IPS-NIHi7 (cell line): Measurements from ENCODE around the gene CMKLR1.

Experiments
- DNase-seq: peaks from one replicate; pipeline ENCODE4 v3.0.0; 2012; ENCODE audit warnings: mixed read lengths; ENCODE audit errors: extremely low spot score

The CMKLR1 gene, protein sequence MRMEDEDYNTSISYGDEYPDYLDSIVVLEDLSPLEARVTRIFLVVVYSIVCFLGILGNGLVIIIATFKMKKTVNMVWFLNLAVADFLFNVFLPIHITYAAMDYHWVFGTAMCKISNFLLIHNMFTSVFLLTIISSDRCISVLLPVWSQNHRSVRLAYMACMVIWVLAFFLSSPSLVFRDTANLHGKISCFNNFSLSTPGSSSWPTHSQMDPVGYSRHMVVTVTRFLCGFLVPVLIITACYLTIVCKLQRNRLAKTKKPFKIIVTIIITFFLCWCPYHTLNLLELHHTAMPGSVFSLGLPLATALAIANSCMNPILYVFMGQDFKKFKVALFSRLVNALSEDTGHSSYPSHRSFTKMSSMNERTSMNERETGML

DNA sequence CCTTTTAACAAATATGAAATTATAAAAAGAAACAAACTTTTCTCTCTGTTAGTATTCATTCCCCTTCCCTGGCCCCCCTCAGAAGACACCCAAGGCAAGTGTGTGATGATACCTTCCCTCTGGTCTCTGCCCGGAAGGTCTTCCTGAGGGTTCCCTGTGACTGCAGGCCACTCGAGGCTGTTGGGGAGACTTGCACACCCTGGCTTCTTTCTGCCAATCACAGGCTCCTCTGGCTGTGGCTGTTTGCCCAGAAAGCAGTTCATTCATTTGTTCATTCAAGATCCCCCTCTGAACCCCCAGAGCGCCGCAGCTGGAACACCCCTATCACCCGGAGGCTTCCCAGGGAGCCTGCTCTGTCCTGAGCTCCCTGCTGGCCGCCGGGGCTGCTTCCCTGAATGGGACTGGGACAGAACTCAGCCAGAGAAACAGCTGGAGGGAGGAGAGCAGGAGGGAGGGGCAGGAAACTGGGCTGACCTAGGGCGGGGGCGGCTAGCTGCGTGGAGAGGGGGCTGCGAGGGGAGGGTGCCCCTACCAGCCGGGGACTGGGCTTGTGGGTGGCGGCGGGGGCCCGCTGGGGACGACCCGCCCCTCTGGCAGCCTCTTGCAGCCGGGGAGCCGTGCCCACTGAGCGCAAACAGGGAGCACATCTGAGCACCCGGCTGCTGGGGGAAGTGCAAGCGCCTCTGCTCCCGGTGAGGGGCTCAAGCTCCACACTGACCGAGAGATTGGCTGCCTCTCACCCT lies at the start of gene CMKLR1:
Gene CMKLR1, minus strand, starts transcription at position 397 of the 743 bp plus-strand sequence. CDS start 45,720 bp downstream, outside the sequence.
- peak; percentile 64 for DNase-seq

DNA sequence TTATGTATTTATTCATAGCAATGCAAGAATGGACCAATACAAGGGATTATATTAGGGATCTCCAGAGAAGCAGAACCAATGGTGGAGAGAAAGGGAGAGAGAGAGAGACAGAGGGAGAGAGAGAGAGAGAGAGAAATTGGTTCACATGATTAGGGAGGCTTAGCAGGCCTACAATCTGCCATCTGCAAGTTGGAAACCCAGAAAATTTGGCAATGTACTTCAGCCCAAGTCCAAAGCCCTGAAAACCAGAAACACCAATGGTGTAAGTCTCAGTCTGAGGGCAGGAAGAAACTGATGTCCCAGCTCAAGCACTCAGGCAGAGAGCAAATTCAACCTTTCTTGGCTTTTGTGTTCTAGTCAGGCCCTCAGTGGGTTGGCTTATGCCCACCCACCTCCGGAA lies 48.7 kb upstream of the CMKLR1 start:
- no peak for DNase-seq

DNA sequence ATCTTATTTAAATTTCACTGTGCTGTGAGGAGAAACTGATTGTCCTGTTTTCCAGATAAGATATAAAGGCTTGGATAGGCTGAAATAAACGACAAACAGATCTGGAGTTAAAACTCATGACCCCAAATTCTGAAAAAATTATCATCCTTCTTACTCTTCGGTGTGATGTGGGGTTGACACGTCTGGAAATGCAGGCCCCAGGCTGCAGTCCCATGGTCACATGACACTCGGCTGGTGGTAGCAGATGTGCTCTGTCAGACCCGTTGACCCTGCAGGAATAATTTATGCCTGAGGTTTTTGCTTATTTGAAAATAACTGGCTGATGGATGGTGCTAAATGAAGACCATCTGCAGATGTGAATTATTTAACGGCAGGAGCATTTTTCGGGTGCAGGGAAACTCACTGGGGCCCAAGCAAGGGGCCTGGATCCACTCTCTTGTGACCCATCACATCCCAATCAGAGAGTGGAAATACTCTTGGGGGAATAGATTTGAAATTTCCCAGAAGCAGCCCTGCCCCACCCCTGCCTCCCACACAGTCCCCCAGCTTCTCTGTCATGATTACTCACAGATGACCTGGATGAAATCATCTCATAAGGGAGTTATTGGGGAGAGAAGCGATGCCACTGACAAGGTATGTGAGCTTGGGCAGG lies 47.7 kb upstream of the CMKLR1 start:
- DNase-seq = no peak

DNA sequence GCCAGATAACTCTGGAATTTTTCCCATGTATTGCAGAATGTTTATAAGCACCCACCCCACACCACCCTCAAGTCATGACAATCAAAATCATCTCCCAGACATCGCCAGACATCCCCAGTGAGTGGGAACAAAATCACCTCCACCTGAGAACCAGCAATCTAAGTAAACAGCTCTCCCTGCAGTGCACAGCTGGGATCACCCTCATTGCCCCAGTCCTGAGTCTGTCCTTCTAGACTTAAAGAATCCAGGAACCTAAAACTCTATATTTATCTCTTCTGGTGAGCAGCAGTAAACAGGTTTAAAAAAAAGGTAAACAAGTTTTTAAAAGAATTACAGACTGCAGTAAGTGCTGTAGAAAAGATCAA lies 43.3 kb upstream of the CMKLR1 start:
- no peak for DNase-seq

DNA sequence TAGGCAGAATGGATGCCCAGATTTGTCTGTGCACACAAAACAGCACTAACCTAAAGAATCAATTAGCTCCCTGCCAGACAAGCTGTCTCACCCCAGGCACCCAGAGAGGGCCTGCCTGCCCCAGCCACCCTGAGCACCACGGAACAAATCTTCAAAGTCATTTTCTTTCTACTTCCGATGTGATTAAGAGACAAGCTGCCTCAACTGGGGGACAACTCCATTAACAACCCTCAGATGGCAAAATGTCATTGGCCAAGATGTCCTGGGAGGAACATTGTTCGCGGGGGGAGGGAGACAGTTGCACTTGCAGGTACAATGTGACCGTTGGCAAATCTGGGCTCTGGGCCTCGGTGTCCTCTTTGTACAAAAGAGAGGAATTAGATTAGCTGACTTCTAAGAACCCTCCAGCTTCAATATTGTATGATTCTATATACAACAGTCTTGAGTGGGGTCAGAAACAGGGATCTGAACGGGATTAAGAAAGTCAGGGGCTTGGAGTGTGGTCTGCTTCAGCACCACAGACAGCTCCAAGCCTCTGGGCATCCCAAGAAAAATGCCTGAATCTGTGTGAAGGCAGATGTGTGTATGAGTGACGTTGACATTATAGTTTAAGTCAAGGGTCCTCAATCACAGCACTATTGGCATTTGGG lies 42.8 kb upstream of the CMKLR1 start:
- peak; percentile 74 for DNase-seq

DNA sequence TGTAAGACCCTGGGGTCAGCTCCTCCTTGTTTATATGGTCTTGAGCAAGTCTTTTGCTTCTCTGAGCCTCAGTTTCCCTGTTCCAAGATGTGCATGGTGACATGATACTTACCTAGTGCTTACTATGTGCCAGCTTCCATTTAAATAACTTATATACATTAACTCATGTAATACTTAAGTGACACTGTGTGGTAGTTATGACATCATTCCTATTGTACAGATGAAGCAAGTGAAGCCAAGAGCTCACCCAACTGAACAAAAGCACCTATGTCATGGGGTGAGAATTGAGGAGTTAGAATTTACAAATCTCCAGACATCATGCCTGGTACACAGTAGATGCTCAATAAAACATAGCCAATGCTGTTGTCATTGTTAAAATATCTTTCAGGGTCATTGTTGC lies 41.3 kb upstream of the CMKLR1 start:
- no peak for DNase-seq

DNA sequence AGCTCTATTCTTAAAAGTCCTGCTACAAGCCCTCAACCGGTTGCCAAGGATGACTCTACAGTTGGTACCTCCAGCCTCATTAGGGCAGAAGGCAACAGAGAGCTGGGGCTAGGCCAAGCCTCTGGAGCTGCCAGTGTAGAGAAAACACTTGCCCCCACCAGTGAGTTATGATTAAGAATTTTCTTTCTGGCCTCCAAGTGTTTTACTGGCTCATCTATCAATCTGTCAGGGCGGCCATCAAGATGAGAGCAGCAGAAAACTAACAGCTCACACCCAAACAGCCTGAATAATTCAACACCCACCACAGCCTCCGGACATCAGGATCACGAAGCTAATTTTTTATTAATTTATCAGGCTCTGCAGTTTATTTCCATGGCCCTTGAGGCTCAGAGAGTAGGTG lies 40.7 kb upstream of the CMKLR1 start:
- DNase-seq = no peak

DNA sequence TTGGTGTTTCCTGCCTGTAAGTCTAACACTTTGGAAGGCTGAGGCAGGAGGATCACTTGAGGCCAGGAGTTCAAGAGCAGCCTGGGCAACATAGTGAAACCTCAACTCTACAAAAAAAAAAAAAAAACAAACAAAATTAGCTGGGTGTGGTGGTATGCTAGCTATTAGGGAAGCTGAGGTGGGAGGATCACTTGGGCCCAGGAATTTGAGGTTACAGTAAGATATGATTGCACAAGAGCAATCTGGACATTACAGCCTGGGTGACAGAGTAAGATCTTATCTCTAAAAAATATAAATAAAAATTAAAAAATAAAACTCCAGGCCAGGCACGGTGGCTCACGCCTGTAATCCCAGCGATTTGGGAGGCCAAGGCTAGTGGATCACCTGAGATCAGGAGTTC lies 39.8 kb upstream of the CMKLR1 start:
- DNase-seq = no peak

DNA sequence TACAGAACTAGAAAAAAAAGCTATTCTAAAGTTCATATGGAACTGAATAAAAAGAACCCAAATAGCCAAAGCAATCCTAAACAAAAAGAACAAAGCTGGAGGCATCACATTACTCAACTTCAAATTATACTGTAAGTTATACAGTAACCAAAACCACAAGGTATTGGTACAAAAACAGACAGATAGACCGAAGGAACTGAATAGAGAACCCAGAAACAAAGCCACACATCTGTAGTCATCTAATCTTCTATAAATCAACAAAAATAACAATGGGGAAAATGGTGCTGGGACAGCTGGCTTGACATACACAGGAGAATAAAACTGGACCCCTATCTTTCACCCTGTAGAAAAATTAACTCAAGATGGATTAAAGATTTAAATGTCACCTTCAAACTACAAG lies 38.1 kb upstream of the CMKLR1 start:
- DNase-seq = no peak

DNA sequence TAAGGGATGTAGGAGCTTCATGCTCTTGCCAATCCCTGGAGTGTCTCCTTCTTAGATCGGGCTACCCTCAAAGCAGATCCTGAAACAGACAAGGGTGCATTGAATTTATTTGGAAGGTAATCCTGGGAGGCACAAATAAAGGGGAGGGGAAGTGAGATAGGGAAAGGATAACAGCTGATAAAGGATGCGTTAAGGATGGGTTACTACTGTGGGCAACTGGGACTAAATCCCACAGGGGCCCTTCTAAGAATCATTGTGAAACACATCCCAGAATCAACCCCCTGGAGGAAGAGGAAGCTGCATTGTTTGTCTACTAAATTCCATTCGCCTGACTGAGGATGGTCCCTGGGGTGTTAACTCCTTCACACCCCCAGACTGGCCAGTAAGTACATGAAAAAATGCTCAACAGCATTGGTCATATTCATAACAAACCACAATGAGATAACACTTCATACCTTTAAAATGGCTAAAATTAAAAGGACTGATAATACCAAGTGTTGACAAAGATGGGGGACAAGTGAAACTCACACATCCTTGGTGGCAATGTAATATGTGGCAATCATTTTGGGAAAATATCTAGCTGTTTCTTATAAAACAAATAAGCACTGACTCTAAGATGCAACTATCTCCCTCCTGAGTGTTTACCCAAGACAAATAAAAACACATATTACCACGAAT lies 37.0 kb upstream of the CMKLR1 start:
- DNase-seq = no peak

DNA sequence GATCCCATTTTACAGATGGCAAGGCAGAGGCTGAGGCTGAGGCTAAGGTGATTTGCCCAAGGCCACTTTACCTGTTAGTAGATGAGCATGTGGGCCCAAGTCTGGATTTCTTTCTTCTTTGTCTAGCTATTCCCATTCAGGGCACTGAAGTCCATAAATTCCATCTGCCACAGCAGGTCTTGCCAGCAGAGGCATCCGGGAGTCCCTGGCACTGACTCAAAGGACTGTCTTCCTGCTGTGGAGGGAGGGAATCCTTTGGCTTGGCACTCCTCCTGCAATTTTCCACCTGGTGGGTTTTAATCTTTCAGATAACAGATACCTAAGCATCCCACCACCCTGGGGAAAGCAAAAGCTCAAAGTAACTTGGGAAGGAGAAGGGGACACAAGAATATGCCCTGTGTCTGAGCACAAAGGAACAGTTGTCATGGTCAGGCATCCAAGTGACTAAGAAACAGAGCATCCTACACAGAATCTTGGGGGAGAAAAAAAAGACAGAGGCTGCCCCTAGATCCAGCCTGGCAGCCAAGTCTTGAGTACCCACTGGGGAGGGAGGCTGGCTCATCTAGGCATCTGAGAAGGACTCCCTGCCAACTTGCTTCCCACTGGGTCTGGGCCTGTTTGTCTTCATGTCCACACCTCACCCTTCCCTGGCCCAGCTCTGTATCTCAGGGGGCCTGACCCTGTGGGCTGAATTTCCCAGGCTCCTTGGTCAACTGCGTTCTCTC lies 35.6 kb upstream of the CMKLR1 start:
- DNase-seq = no peak

DNA sequence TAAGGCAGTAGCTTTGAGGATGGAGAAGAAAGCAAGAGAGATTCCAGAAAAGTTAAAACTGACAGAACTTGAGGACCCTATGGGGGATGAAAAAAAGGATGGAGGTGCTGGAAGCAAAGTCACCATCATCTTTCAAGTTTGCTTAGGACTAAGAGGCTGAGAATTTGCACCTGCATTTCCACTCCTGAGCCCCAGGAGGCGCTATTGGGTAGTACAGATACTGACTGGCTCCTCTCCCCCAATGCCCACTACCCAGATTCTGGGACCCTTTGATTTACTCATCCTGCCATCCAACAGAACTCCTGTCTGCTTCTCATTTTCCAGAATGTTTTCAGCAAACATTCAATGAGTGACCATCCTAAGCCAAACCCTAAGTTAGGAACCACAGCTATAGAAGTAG lies 34.0 kb upstream of the CMKLR1 start:
- peak; percentile 59 for DNase-seq

DNA sequence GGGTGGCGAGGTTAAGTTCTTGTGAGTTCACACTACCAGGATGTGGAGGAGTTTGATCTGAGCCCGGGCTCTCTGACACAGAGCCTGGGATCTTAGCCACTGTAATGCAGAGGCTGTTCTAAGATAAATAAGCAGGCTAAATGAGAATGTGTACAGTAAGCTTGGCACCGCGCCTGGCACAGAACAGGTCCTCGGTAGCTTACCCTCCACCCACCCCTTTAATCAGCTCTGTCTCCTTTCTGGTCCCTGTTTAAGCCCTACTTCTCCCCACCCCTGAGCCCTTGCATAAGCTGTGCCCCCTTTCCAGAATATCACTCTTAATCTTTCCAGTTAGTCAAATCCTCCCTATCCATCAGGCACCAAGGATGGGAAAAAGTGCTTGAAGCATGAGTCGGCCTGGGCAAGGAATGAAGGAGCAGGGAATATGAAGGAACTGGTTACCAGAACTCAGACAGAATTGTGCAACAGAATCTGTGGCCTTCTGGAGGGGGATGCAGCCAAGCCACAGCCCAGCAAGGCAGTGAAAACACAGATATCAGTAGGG lies 32.8 kb upstream of the CMKLR1 start:
- DNase-seq = no peak

DNA sequence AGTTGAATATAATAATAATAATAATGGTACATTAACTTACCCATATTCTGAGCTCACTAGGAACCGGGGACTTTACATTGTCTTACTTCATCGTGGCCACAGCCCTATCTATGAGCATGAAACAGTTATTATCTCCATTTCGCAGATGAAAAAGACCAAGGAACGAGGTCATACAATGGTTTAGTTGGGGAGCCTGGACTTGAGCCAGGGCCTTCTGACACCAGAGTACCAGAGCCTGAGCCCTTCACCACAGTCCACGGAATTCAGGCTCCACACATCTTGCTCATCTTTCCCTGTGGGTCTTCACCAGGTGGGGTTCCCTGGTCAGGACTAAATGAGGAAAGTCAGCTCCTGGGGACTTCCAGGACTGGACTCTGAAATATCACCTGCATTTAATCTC lies 31.3 kb upstream of the CMKLR1 start:
- DNase-seq = no peak

DNA sequence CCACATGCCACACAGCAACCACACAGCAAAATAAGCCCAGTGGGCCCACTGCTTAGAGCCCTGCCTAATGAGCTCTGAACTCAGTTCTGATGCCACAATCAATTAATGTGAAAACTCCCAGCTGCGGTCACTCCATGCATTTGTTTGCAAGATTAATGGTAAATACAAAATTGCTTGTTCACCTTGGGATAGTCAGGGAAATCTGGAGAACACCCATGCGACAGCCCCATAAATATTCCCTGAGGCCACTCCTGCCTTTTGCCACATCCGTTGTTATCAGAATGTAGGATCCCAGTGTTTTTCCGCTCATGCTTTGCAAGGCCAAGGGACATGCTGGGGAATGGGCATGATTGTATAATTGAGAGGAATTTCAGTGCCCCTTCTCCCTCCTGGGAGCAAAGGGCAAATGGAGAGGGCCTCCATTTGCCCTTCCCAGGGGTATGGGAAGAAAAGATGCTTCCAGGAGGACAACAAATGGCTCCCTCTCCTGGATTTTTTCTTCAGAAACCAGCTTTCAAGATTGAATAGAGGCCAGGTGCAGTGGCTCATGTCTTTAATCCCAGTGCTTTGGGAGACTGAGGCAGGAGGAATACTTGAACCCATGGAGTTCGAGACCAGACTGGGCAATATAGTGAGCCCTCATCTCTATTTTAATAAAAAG lies 30.8 kb upstream of the CMKLR1 start:
- peak; percentile 51 for DNase-seq

DNA sequence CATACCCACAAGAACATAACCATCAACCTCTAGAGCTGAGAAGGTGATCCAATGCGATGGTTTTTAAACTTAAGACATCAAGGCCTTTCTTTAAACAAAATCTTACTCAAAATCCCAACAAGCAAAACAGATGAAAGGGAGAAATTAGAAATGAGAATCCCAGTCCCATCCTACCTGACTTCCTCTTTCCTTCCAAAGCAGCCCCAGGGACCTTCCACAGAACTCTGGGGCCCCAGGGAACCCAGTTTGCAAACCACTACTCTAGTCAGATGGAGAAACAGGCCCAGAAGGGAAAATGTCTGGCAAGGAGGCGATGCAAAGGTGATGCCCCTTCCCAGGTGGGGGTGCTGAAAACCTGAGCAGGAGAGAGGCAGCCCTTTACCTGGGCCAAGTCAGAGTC lies 29.0 kb upstream of the CMKLR1 start:
- DNase-seq = no peak

DNA sequence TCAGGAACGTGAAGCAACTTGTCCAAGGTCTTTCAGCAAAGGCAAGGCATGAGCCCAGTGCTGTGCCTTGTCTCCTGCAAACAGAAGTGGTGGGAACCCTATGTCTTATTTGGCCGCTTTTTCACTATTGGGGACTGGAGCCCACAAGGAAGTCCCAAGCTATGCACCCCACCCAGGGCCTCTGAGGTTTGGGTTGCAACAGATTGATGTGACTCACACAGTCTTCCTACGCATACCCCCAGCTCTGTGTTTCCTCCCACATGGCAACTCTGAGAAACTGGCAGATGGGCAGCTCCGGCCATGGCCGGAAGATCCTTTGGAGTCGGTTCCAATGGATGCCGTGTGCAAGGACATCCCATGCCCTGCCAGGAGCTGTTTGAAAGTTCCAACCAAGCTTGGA lies 28.3 kb upstream of the CMKLR1 start:
- DNase-seq = no peak

DNA sequence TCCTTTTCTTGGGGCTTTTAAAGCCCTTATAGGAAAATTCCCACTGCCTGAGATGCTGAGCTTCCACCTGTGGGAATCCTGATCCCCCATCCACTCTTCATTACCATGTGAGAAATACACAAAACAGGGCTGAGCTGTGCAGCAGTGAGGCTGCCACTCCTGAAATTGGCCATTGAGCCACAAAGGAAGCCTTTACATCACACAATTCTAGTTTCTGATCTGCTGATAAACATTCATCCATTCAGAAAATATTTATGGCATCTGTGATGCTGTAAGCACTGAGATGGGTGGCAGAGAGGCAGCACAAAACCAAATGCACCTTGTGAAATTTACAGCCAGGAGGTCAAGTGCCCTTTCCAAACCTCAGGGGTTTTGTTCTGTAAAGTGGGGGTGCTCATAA lies 26.2 kb upstream of the CMKLR1 start:
- DNase-seq = no peak

DNA sequence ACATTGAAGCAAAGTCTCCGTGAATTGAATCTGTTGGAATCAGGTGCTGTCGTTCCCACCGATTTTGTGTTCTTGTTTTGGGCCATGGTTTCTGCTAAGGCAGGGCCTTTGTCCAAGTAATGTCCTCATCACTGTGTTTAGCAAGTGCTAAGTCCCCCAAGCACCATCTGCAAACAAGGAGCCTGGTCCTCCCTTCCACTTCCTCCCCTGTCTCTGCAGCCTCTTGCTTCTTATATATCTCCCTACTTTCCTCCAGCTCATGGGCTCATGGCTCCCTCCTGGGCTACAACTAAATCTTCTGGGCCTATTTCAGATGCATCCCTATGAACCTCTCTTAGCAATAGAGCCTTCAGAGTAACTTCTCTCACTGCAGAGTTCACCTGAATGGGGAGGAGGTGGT lies 25.8 kb upstream of the CMKLR1 start:
- DNase-seq = no peak

DNA sequence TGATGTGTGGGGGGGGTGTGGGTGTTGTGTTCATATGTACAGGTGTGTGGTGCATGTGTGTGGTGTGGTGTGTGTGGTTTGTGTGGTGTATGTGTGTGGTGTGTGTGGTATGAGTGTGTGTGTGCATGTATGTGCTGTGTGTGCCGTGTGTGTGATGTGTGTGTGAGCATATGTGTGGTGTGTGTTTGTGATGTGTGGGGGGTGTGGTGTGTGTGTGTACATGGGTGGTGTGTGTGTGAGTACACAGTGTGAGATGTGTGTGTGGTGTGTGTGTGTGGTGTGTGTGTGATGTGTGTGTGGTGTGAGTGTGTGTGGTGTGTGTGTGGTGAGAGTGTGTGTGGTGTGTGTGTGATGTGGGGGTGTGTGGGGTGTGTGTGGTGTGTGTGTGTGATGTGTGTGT lies 24.5 kb upstream of the CMKLR1 start:
- no peak for DNase-seq
